Loucy (cell line): ENCODE measurements around the gene MAFF.

Experiments used
- H2AFZ ChIP-seq: fragments of 200-600 bp; sonication (generic); 2 replicates; pipeline ENCODE4 v1.6.0; 2016; ENCODE audit warnings: antibody characterized with exemption, mild to moderate bottlenecking, low read length, moderate library complexity
- H3F3A ChIP-seq: fragments of 200-600 bp; 2 replicates; pipeline ENCODE4 v1.6.0; 2016; ENCODE audit warnings: antibody characterized with exemption, low read depth, mild to moderate bottlenecking
- H3K27me3 ChIP-seq: fragments of 200-600 bp; sonication (generic); 2 replicates; pipeline ENCODE4 v1.6.1; 2014; ENCODE audit warnings: low read length, mild to moderate bottlenecking; ENCODE audit not compliant: insufficient read depth, poor library complexity, severe bottlenecking
- H3K36me3 ChIP-seq: fragments of 200-600 bp; sonication (generic); 2 replicates; pipeline ENCODE4 v1.6.1; 2016; ENCODE audit warnings: low read length; ENCODE audit not compliant: insufficient read depth
- H3K4me1 ChIP-seq: fragments of 200-600 bp; sonication (generic); 2 replicates; pipeline ENCODE4 v1.5.1; 2014; ENCODE audit warnings: low read length, mild to moderate bottlenecking; ENCODE audit not compliant: insufficient read depth, poor library complexity, severe bottlenecking
- H3K4me2 ChIP-seq: fragments of 200-600 bp; sonication (generic); 2 replicates; pipeline ENCODE4 v1.6.0; 2014; ENCODE audit warnings: antibody characterized with exemption, low read length, low read depth, mild to moderate bottlenecking; ENCODE audit not compliant: poor library complexity, severe bottlenecking
- H3K4me3 ChIP-seq: fragments of 200-600 bp; sonication (generic); 2 replicates; pipeline ENCODE4 v1.5.1; 2014; ENCODE audit warnings: low read length, mild to moderate bottlenecking, mixed read lengths; ENCODE audit not compliant: poor library complexity, severe bottlenecking
- H3K79me2 ChIP-seq: fragments of 200-600 bp; sonication (generic); 2 replicates; pipeline ENCODE4 v1.6.1; 2014; ENCODE audit warnings: low read length; ENCODE audit not compliant: insufficient read depth
- H3K9ac ChIP-seq: fragments of 200-600 bp; sonication (generic); 2 replicates; pipeline ENCODE4 v1.6.0; 2014; ENCODE audit warnings: mild to moderate bottlenecking, low read depth, low read length, moderate library complexity; ENCODE audit not compliant: poor library complexity, severe bottlenecking
- H3K9me2 ChIP-seq: fragments of 200-600 bp; sonication (generic); replicated peaks from 2 replicates; pipeline ENCODE4 v1.6.1; 2016; ENCODE audit warnings: low read depth, low read length, mixed read lengths
- H3K9me3 ChIP-seq: fragments of 200-600 bp; sonication (generic); 2 replicates; pipeline ENCODE4 v1.6.1; 2014; ENCODE audit warnings: mild to moderate bottlenecking, antibody characterized with exemption, low read length, low read depth; ENCODE audit not compliant: insufficient read depth
- H4K20me1 ChIP-seq: fragments of 200-600 bp; sonication (generic); 2 replicates; pipeline ENCODE4 v1.6.0; 2014; ENCODE audit warnings: antibody characterized with exemption, low read length, mild to moderate bottlenecking; ENCODE audit not compliant: insufficient read depth, poor library complexity, severe bottlenecking
- CTCF ChIP-seq: fragments of 200-600 bp; sonication (generic); conservative IDR thresholded peaks from 2 replicates; pipeline ENCODE4 v1.5.1; 2014; ENCODE audit warnings: mild to moderate bottlenecking, antibody characterized with exemption, low read length
- EZH2phosphoT487 ChIP-seq: fragments of 200-600 bp; IDR thresholded peaks from 2 replicates; pipeline ENCODE4 v1.6.1; 2018; ENCODE audit warnings: antibody characterized with exemption, mild to moderate bottlenecking, moderate library complexity, borderline replicate concordance

MAFF gene

GRCh38 chr22:38155703-38156102 lies 46.1 kb upstream of the MAFF start:
- no peaks in the 10 kb centered on the region for H3K79me2 ChIP-seq
- no peaks in the 10 kb centered on the region for H4K20me1 ChIP-seq
- H3K9me3 ChIP-seq, result no peaks in the 10 kb centered on the region
- no peak overlapping the region for H3K9ac ChIP-seq
- no peaks in the 10 kb centered on the region for H3K36me3 ChIP-seq
- H3K4me3 ChIP-seq, result no peak overlapping the region
- no peak overlapping the region for H2AFZ ChIP-seq
- H3F3A ChIP-seq, result no peaks in the 10 kb centered on the region
- no peak overlapping the region for H3K4me2 ChIP-seq
- TF ChIP-seq EZH2phosphoT487 (no peak), CTCF (no peak)
- no peaks in the 10 kb centered on the region for H3K27me3 ChIP-seq
- H3K4me1 ChIP-seq, result peaks cover 3% of the 10 kb centered on the region
- no peaks in the 10 kb centered on the region for H3K9me2 ChIP-seq

GRCh38 chr22:38162881-38163843 lies 38.6 kb upstream of the MAFF start:
- Histone ChIP-seq H3K27me3 (no peaks in the 10 kb centered on the region), H4K20me1 (no peaks in the 10 kb centered on the region), H3K9me3 (no peaks in the 10 kb centered on the region), H3F3A (no peaks in the 10 kb centered on the region), H3K4me3 (no peak overlapping the region), H3K79me2 (no peaks in the 10 kb centered on the region; the same call in 1 of the 2 replicates), H3K36me3 (peaks cover 10% of the 10 kb centered on the region; the same call in 1 of the 2 replicates), H3K4me1 (peaks cover 19% of the 10 kb centered on the region), H3K9me2 (no peaks in the 10 kb centered on the region), H3K9ac (no peak overlapping the region), H3K4me2 (peak overlapping the region; percentile 39), H2AFZ (no peak overlapping the region)
- no peak for TF ChIP-seq EZH2phosphoT487
- TF ChIP-seq CTCF, result no peak

GRCh38 chr22:38163844-38164550 lies 37.8 kb upstream of the MAFF start:
- TF ChIP-seq EZH2phosphoT487, result no peak
- no peak for TF ChIP-seq CTCF
- H2AFZ ChIP-seq, result no peak overlapping the region
- no peaks in the 10 kb centered on the region for H4K20me1 ChIP-seq
- peaks cover 19% of the 10 kb centered on the region for H3K4me1 ChIP-seq
- H3K9ac ChIP-seq, result no peak overlapping the region
- H3K36me3 ChIP-seq, result peaks cover 10% of the 10 kb centered on the region; the same call in 1 of the 2 replicates
- no peaks in the 10 kb centered on the region; the same call in 1 of the 2 replicates for H3K79me2 ChIP-seq
- H3K27me3 ChIP-seq, result no peaks in the 10 kb centered on the region
- no peak overlapping the region for H3K4me2 ChIP-seq
- no peaks in the 10 kb centered on the region for H3K9me2 ChIP-seq
- no peaks in the 10 kb centered on the region for H3K9me3 ChIP-seq
- H3F3A ChIP-seq, result no peaks in the 10 kb centered on the region
- H3K4me3 ChIP-seq, result no peak overlapping the region
